ENCODE results near the gene M1AP.
"Not testable (repeated sequence)": the region's sequence is repeated elsewhere in the genome, so short reads cannot be mapped to it uniquely, and the experiment has no call there.

The M1AP gene

GRCh38 chr2:74646834-74647482, 1.2 kb downstream of the M1AP start:
- no peak for DNase-seq

DNA sequence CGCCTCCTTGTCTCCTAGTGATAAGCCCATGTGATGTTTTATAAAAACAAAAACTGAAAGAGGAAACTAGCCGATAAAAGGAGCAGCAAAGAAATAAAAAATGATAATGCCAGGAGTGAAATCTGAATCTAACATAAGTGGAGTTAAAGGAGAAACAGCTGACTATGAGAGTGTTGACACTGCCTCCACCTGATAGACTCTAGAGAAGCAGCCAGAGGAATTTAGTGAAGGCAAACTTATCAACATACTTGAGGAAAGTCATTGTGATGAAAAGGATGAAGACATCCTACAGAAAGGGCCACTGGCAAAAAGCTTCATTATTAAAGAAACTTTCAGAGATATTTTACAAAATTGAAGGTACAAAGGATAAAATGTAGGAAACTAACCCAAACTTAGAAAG, 1.9 kb downstream of the M1AP start:
- DNase-seq, result no peak

- no peak for DNase-seq
Observed at GRCh38 chr2:74645344-74645743, 2.8 kb downstream of the M1AP start.

GRCh38 chr2:74639550-74639949, 8.6 kb downstream of the M1AP start:
- DNase-seq, result no peak

- no peak for DNase-seq
Observed at GRCh38 chr2:74632939-74633312, 15.2 kb downstream of the M1AP start.

- no peak for DNase-seq
Observed at GRCh38 chr2:74632209-74632938, 15.8 kb downstream of the M1AP start.

- not testable (repeated sequence) for DNase-seq
Observed at GRCh38 chr2:74630454-74630853, 17.7 kb downstream of the M1AP start.

DNA sequence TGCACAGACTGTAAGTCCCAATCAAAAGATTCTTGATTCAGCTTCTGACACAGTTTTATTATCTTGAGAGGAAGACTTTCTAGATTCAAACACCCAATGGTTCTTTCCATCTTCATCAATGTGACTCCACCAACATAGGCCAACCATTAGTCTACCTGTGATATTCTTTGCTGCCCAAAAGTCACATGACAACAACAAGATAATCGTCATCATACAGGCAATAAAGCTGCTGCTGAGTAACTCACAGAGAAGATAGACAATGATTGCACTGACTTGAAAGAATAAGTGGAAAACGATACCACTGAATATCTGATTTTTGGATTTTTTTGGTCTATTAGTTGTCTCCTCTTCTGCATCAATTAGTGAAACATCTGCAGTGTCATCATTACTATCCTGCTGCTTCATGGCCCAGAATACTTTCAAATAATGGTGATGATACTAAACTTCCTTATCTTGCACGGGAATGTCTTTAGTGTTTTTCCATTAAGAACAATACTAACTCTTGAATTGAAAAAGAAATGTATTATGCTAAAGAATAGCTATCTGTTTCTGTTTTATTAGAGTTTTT, 19.5 kb downstream of the M1AP start:
- DNase-seq, result no peak

- DNase-seq, result no peak
Observed at GRCh38 chr2:74625658-74626425, 22.3 kb downstream of the M1AP start.

DNA sequence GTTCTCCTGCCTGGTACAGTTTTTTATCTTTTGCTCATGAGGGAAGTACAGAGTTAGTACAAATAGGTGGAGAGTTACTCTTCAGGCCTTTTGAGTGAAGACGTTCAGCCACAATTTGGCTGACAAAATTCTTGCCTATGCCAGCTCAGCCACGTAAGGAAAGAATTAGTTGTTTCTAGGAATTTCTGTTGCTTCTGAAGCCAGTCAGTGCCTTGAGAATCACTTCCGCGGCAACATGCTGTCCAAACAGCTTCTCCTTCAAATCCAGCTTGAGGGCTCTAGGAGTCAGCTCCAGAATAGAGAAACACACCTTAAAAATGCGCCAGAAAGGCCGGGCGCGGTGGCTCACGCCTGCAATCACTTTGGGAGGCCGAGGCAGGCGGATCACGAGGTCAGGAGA, 27.5 kb downstream of the M1AP start:
- DNase-seq, result no peak

GRCh38 chr2:74619651-74620297, 28.4 kb downstream of the M1AP start:
- no peak for DNase-seq

GRCh38 chr2:74618410-74619083, 29.6 kb downstream of the M1AP start:
- no peak for DNase-seq

GRCh38 chr2:74617122-74617521, 31.0 kb downstream of the M1AP start:
- no peak for DNase-seq

DNA sequence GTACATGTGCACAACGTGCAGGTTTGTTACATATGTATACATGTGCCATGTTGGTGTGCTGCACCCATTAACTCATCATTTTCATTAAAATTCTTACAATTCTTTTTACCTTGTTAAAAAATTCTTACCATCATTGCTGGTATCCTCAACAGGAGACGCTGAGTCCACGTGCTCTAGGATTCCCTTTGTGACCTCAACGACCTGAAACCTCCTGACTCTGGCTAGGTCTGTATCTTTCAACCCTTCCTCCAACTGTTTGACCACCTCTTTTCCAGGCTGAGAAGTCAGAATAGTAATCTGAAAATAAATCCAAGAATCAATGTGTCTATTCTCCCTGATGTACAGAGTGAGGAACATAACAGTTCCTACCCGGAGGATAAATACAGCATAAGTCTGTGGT, 41.2 kb downstream of the M1AP start:
- DNase-seq, result no peak

GRCh38 chr2:74603282-74604000, 44.7 kb downstream of the M1AP start:
- no peak for DNase-seq

DNA sequence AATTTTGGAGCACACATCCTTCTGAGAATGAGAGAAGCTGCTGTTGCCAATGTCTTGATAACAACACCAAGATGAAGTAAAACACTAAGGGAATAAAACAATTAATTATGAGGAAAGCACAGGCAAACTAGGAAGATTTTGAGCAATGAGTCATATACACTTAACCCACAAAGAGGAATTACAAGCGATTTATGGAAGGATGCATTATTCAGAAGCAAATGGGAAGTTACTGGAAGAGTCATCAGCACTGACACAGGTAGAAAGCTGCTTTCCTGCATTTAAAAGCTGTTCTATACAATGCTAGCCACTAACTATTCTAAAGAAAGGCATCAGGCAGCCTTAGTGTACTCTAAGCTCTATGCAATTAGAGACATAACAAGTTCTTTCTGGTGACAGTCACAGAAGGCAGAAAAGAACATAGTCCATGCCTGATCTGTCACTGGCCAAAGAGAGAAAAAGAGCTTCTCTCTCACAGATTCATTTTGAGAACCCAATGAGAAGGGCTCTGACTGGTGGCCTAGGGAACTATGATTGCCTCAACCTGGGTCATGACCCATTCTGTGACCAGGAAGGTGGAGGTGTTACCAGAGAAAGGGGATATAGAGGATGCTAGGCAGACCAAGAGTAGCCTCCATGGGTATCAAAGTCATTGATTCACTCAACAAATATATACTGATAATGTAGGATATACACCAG, 45.4 kb downstream of the M1AP start:
- no peak for DNase-seq

DNA sequence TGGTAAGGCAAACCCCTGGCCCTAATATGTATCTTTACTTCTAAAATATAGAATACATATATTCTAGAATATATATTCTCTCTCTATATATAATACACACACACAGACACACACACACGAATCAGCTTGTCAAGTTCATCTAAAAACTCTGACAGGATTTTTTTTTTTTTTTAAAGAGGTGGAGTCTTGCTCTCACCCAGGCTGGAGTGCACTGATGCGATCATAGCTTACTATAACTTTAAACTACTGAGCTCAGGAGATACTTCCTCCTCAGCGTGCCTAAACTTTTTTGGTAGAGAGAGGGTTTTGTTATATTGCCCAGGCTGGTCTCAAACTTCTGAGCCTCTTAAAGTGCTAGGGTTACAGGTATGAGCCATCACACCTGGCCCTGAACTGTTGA, 48.5 kb downstream of the M1AP start:
- no peak for DNase-seq

DNA sequence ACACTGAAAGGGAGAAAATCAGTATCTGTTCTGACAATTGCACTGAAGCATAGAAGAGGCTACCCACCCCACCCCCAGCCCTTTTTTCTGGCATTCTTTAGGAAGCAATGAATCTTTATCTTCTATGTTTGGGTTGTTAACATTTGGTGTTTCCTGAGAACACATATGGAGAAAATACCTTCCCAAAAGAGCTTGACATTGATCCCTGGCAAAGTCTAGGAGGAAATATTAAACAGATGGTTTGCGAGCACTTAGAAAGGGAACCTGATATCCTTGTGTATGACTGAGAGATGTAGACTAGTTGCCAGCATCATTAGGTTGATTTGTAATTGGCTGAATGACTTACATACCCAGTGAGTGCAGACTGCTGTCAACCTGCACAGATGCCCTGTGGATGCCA, 50.7 kb downstream of the M1AP start:
- no peak for DNase-seq

DNA sequence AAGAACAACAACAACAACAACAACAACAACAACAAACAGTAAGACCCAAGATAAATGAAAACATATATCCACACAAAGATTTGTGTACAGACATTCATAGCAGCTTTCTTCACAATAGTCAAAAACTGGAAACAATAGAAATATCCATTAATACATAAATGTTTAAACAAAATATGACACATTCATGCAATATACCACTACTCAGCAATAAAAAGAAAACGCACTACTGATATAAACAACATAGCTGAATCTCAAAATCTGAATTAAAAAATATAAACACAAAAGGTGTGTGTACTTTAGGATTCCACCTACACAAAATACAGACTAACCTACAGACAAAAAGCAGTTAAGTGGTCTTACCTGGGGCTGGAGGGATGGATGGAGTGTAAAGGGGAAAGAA, 51.5 kb downstream of the M1AP start:
- no peak for DNase-seq

DNA sequence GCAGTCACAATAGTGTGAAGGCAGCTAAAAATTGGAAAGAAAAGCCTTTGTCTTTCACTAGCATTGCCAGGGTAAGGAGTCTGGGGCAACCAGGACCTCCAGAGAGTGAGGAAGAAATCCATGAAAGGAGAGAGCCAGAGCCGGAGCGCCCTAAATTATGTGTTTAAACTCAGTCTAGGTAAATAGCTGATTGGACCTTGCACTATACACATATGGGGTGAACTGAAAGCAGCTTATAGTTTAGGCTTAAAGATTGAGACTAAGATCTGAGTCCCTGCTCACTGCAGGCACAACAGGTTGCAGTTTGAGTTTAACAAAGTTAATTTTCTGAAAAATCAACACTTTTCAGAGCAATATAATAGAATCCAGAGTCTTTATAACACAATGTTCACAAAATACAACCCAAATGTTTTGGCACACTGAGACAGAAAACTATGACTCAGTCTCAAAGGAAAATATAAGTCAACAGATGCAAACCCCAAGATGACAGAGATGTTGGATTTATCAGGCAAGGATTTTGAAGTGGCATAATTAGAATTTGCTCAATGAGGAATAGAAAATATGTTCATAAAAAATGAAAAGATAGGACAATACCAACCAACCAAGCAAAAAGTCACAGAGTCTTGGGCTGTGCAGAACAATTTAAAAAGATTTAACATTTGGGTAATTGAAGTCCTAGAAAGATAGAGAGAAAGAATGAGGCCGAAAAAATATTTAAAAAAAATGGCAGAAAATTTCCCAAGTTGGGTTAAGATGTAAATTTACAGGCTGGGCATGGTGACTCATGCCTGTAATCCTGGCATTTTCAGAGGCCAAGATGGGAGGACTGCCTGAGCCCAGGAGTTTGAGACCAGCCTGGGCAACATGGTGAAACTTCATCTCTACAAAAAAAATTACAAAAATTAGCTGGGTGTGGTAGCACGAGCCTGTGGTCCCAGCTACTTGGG, 54.0 kb downstream of the M1AP start:
- DNase-seq, result no peak
